T-helper 1 cell (primary cell): ENCODE results near the gene GUCA2A.
"Not testable (repeated sequence)": the region's sequence is repeated elsewhere in the genome, so short reads cannot be mapped to it uniquely, and the experiment has no call there.

Experiments
- DNase-seq, 5 donors: peaks; one replicate each; pipeline ENCODE4 v3.0.0-alpha.2; 2012 to 2020
- total RNA-seq, 4 donors: gene quantifications; one replicate each; lab custom pipeline; 2026; lab: John Stamatoyannopoulos, UW

Gene GUCA2A, protein sequence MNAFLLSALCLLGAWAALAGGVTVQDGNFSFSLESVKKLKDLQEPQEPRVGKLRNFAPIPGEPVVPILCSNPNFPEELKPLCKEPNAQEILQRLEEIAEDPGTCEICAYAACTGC
- total RNA-seq, result 0 to 0.27 (median 0.08) reads per million in 4 donors

DNA sequence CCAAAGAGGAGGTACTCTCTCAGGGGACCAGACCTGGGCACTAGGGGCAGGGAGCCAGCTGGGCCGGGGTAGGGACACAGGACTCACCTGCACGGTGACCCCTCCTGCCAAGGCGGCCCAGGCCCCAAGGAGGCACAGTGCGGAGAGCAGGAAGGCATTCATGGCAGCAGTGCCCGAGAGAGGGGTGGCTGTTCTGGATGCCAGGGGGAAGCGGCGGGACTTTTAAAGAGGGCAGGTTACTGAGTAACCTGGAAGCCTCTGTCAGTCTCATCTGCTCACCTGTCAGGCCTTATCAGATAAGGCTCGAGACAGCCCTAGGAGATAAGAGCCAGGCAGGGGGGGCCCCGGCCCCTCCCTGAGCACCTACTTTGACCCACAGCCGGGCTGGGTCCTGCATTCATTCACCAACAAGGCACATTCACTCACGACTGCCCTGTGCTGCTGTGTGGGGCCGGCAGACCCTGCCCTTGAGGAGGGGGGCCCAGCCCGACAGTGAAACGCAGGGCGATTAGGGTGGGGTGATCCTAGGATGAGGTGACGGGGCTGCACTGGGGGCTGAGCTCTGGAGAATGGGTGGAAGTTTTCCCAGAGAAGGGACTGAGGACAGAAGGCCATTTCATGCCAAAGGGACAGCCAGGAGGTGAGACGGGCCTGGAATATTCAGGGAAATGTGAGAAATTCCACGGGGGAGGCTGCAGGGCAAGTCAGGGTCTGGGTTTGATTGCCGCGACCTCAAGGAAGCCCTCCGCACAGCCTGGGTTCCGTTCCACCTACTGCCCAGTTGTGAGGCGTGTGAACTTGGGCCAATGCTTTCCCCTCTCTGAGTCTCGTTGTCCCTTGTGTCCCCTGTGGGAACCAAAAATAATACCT lies at the start of gene GUCA2A:
TSS of gene GUCA2A (minus strand) at position 195 of the 870 bp plus-strand sequence. CDS start at position 162, 33 bp downstream.
- no peak for DNase-seq

DNA sequence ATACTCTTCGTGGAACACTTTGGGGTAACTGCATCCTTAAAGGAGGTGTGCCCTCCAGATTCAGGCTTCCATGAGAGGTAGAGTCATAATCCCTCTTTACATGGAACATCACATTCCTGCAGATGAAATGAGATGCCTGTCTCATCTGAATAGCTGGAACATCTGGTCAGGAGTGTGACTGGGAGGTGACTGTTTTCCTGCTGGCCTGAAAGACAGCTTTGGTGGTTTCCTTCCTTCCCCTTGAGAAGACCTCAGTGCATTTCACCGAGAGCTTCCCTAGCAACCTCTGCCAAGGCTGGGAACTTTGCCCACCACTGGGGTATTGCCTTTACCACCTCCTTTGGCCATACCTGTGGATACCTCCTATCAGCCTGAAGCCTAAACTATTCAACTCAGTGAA lies 46.7 kb upstream of the GUCA2A start:
- no peak for DNase-seq

GRCh38 chr1:42210421-42211133 lies 46.0 kb upstream of the GUCA2A start:
- no peak for DNase-seq

DNA sequence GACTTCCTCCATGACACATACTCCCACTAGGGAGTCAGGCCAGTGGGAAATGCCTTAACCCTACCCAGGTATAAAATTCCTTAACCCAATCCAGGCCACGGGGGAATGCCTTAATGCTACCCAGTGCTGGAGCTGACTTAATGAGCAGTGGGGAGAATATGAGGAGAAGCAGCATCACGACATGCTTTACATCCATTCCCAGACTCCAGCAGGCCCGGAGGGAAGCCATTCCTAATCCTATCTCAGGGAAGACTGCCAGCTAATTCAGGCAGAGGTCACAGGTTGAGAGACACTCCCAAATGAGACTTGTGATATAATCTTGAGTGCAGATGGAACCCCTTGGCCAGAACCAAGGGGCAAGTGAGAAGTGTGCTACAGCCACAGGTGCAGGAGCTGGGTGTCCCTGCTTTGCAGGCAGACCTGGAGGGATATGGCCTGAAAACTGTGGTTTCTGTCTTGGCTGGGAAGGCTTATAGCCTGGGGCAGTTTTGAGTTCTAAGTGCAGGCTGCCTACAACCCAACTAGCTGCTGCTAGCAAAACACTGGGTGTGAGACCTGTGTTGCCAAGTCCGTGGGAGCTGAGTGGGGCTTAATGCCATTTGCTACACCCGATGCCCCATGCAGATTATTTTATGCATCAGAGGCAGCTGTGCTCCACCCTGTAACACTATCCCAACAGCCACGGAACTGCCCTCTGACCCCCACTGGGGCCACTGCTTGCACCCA lies 45.1 kb upstream of the GUCA2A start:
- DNase-seq, result no peak

DNA sequence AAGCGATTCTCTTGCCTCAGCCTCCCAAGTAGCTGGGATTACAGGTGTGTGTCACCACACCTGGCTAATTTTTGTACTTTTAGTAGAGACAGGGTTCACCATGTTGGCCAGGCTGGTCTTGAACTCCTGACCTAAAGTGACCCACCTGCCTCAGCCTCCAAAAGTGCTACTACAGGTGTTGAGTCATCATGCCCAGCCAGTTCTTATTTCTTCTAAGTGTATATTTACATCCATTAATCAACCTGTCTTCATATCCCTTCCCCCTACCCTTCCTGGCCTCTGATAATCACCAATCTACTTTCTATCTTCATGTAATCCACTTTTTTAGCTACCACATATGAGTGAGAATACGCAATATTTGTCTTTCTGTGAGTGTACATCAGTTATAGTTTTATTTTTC lies 42.4 kb upstream of the GUCA2A start:
- DNase-seq, result not testable (repeated sequence)

DNA sequence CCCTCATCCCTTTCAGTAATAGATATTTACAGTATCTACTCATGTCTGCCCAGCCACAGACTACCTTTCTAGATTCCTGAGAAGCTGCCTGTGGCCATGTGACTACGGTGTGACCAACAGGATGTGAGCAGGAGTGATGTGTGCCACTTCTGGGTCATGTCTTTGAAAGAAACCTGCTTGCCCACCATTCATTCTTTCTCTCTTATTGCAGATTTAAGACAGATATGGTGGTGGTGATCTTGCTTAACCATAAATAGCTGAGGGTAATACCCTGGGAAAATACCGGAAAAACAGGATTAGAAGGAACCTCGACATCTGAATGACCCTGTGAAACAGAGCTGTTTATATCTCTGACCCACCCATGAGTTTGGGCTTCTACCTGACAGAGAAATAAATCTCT lies 41.6 kb upstream of the GUCA2A start:
- DNase-seq, result no peak

GRCh38 chr1:42201986-42202385 lies 37.4 kb upstream of the GUCA2A start:
- no peak for DNase-seq

- no peak for DNase-seq
These were observed 33.7 kb upstream of the GUCA2A start for GRCh38 chr1:42198251-42198650.

DNA sequence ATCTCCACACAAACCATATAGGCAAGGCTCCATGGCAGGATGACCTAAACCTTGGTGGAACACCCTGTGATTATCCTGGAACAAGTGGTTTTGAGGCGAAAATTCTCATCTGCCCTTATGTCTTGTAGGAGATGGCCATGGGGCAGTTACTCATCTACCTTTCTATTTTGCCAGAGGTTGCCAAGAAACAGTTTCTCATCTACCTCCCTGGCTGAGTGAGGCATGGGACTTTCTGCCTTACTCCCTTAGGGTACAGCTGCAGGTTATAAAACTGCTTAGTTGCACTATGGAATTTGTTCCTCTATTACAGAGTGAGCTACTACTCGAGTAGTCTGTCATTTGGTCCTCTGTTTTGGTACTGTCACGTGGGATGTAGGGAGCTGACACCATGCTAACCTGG lies 31.3 kb upstream of the GUCA2A start:
- DNase-seq, result no peak

GRCh38 chr1:42192106-42192505 lies 27.6 kb upstream of the GUCA2A start:
- no peak for DNase-seq

DNA sequence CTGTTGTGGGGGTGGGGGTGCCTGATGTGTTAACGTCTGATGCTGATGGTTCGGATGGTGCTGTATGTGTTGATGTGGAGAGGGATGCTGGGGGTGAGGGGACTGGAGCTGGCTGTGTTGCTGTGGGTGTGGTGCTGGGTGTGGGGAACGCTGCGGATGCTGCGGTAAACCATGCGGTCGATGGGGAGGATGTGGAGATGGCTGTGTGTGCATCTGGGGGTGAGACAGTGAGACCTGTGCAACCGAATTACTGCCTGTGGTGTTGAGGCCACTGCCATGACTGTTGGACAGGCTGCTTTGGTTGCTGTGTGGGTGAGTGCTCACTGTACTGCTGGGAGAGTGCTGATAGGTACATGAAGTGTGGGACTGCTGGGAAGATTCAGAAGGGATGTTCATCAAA lies 26.8 kb upstream of the GUCA2A start:
- DNase-seq, result no peak

DNA sequence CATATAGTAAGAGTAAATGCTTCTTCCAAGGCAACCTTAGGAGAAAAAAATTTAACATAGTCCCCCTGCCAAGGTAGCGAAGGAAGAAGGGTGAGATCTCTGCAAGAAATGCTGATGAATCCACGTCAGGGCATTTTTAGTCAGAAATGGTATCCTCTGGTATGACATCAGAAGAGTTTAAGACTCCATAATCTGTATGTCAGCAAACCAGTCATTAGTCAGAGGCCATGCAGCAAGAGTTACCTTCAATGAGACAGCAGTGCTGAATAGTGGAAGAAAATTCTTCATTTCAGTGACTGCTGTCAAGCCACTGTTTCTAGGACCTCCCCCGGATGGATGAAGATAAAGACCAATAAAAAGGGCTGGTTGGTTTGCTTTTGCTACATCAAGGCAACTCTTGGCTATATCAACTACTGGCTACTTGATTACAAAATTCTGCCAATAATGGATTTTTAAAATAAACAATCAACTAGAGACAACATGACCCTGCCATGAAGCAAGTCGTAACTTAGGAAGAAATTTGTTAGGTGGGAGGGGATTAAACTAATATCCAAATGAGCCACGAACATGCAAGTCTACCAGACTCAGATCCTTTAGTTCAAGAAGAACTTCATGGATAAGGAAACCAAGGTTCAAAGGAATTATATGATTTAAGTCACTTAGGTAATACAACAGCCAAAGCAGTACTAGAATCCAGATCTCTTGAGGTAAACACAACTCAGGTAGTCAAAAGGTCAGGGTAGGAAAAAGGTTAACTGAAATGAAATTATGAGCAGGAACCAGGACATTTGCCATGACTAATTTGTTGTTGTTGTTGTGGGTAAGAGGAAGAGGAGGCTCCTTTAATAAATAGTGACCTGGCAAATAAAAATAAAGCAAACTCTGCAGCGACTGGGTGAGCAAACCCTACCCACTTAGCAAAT lies 25.6 kb upstream of the GUCA2A start:
- no peak for DNase-seq

GRCh38 chr1:42186152-42186551 lies 21.6 kb upstream of the GUCA2A start:
- no peak for DNase-seq

DNA sequence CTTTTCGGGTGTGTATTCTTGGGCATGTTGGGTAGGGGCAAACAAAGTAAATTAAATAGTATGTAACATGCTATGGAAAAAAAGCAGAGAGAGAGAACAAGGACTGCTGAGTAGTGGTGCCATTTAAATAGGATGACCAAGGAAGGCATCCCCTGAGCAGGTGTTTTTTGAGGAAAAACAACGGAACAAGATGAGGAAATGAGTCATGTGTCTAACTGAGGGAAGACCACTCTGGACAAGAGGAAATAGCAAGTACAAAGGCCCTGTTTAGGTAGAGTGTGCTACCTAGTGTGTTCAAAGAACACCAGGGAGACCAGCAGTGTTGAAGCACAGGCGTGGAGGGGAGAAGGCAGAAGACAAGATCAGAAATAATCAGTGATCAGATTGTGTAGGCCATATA lies 20.1 kb upstream of the GUCA2A start:
- no peak for DNase-seq

DNA sequence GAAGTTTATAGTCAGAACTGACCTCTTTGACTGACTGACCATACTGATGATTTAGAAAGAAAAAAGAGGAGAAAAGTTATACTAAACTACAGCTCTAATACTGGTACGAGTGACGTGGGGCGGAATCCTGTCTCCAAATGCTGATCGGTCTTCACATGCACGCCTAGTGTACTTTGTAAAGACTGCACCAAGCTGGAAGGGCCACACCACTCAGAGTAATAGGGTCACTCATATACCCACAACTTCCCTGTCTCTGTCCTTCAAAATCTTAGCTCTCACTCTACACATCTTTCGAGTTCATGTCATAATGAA lies 19.4 kb upstream of the GUCA2A start:
- no peak for DNase-seq

- no peak for DNase-seq
These were observed 18.8 kb upstream of the GUCA2A start for GRCh38 chr1:42183210-42183956.

DNA sequence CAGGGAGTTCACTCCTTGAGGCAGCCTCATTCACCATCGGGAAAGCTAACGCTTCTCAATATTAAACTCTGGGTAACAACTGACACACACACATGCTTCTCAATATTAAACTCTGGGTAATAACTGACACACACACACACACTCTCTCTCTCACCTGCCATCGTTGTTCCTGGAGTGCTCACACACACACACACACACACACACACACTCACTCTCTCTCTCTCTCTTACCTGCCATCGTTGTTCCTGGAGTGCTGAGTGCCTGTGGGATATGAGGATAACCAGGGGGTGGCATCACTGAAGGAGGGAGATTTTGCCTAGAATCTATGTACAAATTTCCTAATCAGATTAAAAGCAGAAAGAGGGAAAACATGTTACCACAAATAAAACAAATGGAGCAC lies 17.1 kb upstream of the GUCA2A start:
- DNase-seq, result no peak

DNA sequence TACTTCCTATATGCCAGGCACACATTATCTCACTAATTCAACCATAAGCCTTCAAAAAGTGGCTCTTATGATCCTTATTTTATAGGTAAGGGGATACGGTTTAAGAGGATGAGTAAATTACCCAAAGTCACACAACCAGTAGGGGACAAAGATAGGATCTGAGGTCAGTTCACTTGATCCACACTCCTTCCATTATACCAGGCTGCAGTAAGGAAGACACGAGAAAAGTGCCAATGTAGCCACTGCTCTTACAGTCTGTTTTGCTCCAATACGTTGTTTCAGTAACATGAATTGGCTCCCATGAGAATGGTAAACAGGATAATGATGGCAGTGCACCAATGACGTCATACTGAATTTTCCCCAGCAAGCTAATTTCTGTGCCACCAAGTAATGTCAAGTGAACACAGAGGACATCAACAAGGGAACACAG lies 15.4 kb upstream of the GUCA2A start:
- no peak for DNase-seq

DNA sequence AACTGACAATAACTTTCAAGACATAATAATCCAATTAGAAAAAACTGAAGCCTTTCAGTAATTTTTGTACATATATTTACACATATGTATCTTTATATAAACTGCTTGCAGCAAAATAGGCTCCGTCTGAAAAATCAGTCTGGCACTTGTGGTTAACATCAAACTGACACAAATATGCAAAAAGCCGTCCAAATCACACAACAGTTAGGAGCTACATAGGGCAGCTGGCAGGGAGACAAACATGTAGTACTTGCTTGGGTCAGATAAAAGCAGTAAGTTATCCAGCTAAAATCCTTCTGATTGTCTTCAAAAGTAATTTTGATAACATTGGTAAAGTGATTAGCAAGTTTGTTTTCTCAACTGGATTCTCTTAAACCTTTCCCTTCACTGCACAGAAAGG lies 14.7 kb upstream of the GUCA2A start:
- DNase-seq, result no peak

DNA sequence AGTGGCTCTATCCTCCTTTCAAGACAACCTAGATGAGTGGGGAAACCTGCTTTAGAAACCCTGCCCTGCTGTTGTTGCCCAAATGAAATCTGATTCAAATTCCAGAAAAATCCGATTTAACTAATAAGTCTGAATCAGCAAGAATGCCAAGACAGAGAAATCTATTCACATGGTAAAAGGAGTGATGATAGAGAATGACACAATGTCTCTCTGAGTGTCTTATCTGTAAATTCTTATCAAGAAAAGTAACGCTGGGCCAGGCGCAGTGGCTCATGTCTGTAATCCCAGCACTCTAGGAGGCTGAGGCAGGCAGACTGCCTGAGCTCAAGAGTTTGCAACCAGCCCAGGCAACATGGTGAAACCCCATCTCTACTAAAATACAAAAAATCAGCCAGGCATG lies 13.7 kb upstream of the GUCA2A start:
- DNase-seq, result no peak

DNA sequence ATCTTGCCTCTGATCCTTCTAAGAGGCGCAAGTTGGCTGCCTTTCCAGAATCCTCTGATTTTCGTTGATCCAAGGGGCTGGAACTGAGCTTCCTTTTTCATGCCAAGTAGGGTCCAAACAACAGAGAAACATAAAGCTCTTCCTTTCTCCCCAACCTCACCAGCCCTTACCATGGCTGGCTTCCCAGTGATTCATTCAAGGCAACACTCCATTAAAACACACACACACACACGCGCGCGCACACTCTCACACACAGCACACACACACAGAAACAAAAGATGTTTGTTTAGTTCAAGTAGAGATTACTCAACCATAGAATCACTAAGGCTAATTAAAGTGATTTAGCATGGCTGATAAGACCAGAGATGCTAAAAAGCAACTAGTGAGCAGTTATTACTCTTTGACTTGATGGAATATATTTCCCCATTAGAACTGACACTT lies 13.0 kb upstream of the GUCA2A start:
- DNase-seq, result no peak
